Vagina (tissue), 2 donors: ENCODE results near the gene CPT1B. TPM values are rescaled to one million over a fixed set of nuclear protein-coding genes. Genes with fewer than 3 reads are reported as not detected.

Experiments used
- DNase-seq, 2 donors: peaks; one replicate each; pipeline ENCODE4 v3.0.0-alpha.2; 2017; ENCODE audit errors: extremely low spot score in 2 of 2
- H3K27ac ChIP-seq: fragments of 200-600 bp; sonication (generic); one replicate; pipeline ENCODE4 v1.5.1; 2019
- H3K27me3 ChIP-seq: fragments of 200-600 bp; sonication (generic); one replicate; pipeline ENCODE4 v1.5.1; 2019
- H3K36me3 ChIP-seq, 2 donors: fragments of 200-600 bp; sonication (generic); one replicate each; pipeline ENCODE4 v1.5.1; 2017 to 2019
- H3K4me1 ChIP-seq: fragments of 200-600 bp; sonication (generic); one replicate; pipeline ENCODE4 v1.5.1; 2019
- H3K4me3 ChIP-seq, 2 donors: fragments of 200-600 bp; sonication (generic); 1 replicate in 1 of 2; 2 replicates in 1 of 2; pipeline ENCODE4 v1.5.1; 2016 to 2019
- H3K9me3 ChIP-seq: fragments of 200-600 bp; sonication (generic); one replicate; pipeline ENCODE4 v1.5.1; 2019
- POLR2A ChIP-seq, 2 donors: fragments of 450-650 bp; IDR thresholded peaks; one replicate each; pipeline ENCODE4 v1.6.1; 2017; ENCODE audit warnings: antibody characterized with exemption in 2 of 2, mild to moderate bottlenecking in 2 of 2, moderate library complexity in 2 of 2
- POLR2AphosphoS5 ChIP-seq, 2 donors: sonication (generic); formaldehyde crosslinking; IDR thresholded peaks; one replicate each; pipeline ENCODE4 v1.9.0; 2017; ENCODE audit warnings: antibody characterized with exemption in 2 of 2, mild to moderate bottlenecking in 2 of 2, low read depth in 1 of 2; ENCODE audit not compliant: insufficient read depth in 1 of 2
- intact Hi-C: fragments of 100-400 bp; cut with DNase I; formaldehyde crosslinking; loops from one replicate; pipeline ENCODE4 v1.15.1; 2023
- total RNA-seq: library from RNA; depleted of rRNA; stranded (reverse); fragments of >200 nt; gene quantifications from one replicate; pipeline ENCODE4 v1.2.3, GENCODE V29; 2016
- TF ChIP-seq, protein P1 (sequence below), 3 experiments: fragments of 450-650 bp in 2 of 3; fragments of 200-600 bp in 1 of 3; sonication (generic) in 1 of 3; IDR thresholded peaks; one replicate each; pipeline ENCODE4 v1.5.1; 2017 to 2019; ENCODE audit warnings: antibody characterized with exemption in 3 of 3, mild to moderate bottlenecking in 2 of 3, moderate library complexity in 2 of 3

Gene CPT1B
- total RNA-seq, 1 donor from 2014 or later: 29.2 TPM

- DNase-seq: no peak
- Histone ChIP-seq H3K4me3 (peak overlapping the region; percentile 58 to 60), H3K9me3 (no peaks in the 10 kb centered on the region), H3K4me1 (peaks cover 60% of the 10 kb centered on the region), H3K27ac (peak overlapping the region; percentile 96), H3K36me3 (peaks cover 0 to 1% of the 10 kb centered on the region in 2 donors), H3K27me3 (no peaks in the 10 kb centered on the region)
- intact Hi-C loops: loop anchor here (5.0 to 10.0 kb wide), 2 partner anchors 53 to 264 kb away; partner anchors contain the start of genes CHKB and MAPK12
- no peak for TF ChIP-seq POLR2AphosphoS5 (IDR thresholded peaks at IDR 0.05; ENCODE audit: insufficient read depth in 1 of 2, low read depth in 1 of 2)
- TF ChIP-seq, protein P1, sequence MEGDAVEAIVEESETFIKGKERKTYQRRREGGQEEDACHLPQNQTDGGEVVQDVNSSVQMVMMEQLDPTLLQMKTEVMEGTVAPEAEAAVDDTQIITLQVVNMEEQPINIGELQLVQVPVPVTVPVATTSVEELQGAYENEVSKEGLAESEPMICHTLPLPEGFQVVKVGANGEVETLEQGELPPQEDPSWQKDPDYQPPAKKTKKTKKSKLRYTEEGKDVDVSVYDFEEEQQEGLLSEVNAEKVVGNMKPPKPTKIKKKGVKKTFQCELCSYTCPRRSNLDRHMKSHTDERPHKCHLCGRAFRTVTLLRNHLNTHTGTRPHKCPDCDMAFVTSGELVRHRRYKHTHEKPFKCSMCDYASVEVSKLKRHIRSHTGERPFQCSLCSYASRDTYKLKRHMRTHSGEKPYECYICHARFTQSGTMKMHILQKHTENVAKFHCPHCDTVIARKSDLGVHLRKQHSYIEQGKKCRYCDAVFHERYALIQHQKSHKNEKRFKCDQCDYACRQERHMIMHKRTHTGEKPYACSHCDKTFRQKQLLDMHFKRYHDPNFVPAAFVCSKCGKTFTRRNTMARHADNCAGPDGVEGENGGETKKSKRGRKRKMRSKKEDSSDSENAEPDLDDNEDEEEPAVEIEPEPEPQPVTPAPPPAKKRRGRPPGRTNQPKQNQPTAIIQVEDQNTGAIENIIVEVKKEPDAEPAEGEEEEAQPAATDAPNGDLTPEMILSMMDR (IDR thresholded peaks at IDR 0.05): no peak
- no peak for TF ChIP-seq POLR2A (IDR thresholded peaks at IDR 0.05)
These were observed 49.4 kb downstream of the CPT1B start for GRCh38 chr22:50528682-50529415.

DNA sequence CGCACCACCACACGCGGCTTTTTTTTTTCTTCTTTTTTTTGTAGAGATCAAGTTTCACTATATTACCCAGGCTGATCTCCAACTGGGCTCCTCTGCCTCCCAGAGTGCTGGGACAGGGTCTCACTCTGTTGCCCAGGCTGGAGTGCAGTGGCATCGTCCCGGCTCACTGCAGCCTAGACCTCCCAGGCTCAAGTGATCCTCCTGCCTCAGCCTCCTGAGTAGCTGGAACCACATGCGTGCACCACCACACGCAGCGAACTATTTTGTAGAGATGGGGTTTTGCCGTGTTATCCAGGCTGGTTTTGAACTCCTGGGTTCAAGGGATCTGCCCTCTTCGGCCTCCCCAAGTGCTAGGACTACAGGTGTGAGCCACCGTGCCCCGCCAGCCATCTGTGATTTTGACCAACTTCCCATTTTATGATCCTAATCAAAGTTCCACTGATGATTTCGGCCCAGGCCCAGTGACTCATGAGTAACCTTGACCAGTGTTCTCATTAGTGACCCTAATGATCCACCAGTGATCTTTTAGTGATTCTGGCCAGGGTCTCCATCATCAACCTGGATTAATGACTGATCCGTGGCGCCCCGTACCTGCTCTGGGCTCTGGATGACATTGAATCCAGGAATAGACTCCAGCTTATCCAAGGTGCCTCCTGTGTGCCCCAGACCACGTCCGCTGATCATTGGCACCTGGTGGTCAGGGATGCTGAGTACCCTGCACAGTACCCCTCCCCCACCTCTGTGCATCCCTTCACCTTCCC lies 50.1 kb downstream of the CPT1B start:
- H3K27me3 ChIP-seq: no peaks in the 10 kb centered on the region
- H3K27ac ChIP-seq: peak overlapping the region; percentile 96
- no peak for TF ChIP-seq POLR2AphosphoS5 (IDR thresholded peaks at IDR 0.05; ENCODE audit: insufficient read depth in 1 of 2, low read depth in 1 of 2)
- TF ChIP-seq, protein P1 (IDR thresholded peaks at IDR 0.05): no peak
- no peak for TF ChIP-seq POLR2A (IDR thresholded peaks at IDR 0.05)
- no peak overlapping the region for H3K4me3 ChIP-seq
- no peak for DNase-seq
- peaks cover 0 to 9% of the 10 kb centered on the region in 2 donors for H3K36me3 ChIP-seq
- H3K4me1 ChIP-seq: peaks cover 66% of the 10 kb centered on the region
- intact Hi-C loops: loop anchor here (5.0 to 10.0 kb wide), 2 partner anchors 54 to 263 kb away; partner anchors contain the start of genes CHKB and MAPK12
- no peaks in the 10 kb centered on the region for H3K9me3 ChIP-seq

DNA sequence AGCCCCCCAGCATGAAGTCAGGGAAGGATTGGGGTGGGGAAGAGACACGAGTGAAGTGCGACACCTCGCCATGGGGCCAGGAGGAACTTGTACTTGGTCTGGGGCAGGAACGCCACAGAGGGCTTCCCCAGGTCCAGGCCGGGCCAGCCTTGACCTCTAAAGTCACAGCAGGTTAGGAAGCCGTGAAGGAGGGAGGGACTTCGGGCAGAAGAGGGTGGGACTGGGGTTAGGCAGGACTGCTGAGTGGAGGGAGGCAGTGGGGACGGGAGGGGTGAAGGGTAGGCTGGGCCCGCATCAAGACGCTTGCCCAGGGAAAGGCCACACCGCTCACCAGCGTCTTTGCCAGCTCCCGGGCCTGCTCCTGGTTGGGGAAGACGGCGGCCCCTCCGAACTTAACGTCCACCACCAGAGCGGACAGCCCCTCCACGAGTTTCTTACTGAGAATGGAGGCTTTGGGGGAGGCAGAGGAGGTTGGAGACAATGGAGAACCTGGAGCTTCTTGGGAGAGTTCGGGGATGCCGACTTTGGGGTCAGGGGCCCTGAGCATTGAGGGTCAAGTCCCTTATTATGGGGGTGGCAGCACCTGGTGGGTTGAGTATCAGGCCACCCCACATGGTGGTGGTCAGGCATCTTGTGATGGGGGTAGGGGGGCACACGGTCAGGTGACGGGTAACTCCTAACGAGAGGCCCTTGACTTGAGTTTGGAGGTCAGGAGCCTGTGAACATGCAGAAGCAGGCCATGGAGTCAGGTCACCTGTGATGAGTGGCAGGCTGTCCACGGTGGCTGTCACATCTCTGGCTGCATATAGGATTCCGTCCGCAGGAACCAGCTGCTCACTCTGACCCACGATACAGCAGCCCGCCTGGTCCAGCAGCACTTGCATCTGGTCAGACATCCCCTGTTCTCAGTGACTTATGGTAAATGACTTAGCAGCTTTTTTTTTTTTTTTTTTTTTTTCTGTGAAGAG lies 51.1 kb downstream of the CPT1B start:
- intact Hi-C loops: loop anchor here (5.0 to 10.0 kb wide), 2 partner anchors 55 to 262 kb away; partner anchors contain the start of genes CHKB and MAPK12
- no peak for DNase-seq
- Histone ChIP-seq H3K9me3 (no peaks in the 10 kb centered on the region), H3K4me1 (peaks cover 63% of the 10 kb centered on the region), H3K27ac (peak overlapping the region; percentile 92), H3K27me3 (no peaks in the 10 kb centered on the region), H3K36me3 (peaks cover 0 to 18% of the 10 kb centered on the region in 2 donors), H3K4me3 (peak overlapping the region; percentile 61 to 84)
- TF ChIP-seq, protein P1 (IDR thresholded peaks at IDR 0.05): no peak
- TF ChIP-seq POLR2AphosphoS5 (IDR thresholded peaks at IDR 0.05; ENCODE audit: insufficient read depth in 1 of 2, low read depth in 1 of 2) (peak in 1 of 2 donors; percentile 60), POLR2A (IDR thresholded peaks at IDR 0.05) (no peak)

DNA sequence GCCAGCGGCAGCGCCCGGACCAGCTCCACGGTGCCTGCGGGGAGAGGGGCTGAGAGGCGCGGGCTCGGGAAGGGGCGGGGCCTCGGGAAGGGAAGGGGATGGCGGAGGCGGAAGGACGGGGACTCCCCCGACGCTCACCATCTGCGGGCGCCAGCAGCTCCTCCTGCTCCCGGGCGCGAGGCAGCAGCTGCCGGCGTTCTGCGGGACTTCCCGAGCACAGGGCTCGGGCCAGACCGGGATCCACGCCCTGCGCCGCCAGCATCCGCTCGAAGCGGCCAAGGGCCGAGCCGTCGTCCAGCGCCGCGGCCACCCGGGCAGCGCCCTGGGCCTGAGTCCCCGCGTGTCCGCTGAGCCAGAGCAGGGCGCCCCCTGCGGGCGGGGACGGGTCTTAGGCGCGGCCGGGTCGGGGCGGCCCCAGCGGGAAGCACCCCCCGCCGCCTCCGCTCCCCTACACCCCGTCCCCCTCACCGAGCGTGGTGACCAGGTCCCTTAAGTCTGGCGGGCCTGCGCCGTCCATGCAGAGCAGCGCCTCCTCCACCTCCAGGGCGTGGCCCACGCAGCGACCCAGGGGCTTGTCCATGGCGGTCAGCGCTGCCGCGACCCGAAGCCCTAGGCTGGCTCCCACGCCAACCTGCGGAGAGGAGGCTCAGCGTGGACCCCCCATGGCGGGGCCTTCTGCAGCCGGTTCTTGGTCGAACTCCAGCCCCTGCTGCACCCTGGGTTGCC lies 52.0 kb downstream of the CPT1B start:
- peak overlapping the region; percentile 61 to 84 for H3K4me3 ChIP-seq
- peaks cover 55% of the 10 kb centered on the region for H3K4me1 ChIP-seq
- no peaks in the 10 kb centered on the region for H3K27me3 ChIP-seq
- H3K36me3 ChIP-seq: peaks cover 0 to 27% of the 10 kb centered on the region in 2 donors
- H3K9me3 ChIP-seq: no peaks in the 10 kb centered on the region
- no peak for TF ChIP-seq POLR2AphosphoS5 (IDR thresholded peaks at IDR 0.05; ENCODE audit: insufficient read depth in 1 of 2, low read depth in 1 of 2)
- TF ChIP-seq, protein P1 (IDR thresholded peaks at IDR 0.05): peak in 2 of 3 experiments; percentile 40 to 74
- peak in 1 of 2 donors; percentile 28 for TF ChIP-seq POLR2A (IDR thresholded peaks at IDR 0.05)
- no peak for DNase-seq
- intact Hi-C loops: loop anchor here (5.0 to 10.0 kb wide), 2 partner anchors 56 to 261 kb away; partner anchors contain the start of genes CHKB and MAPK12
- peak overlapping the region; percentile 92 for H3K27ac ChIP-seq
